ENCODE results near the gene RUSF1.

DNA sequence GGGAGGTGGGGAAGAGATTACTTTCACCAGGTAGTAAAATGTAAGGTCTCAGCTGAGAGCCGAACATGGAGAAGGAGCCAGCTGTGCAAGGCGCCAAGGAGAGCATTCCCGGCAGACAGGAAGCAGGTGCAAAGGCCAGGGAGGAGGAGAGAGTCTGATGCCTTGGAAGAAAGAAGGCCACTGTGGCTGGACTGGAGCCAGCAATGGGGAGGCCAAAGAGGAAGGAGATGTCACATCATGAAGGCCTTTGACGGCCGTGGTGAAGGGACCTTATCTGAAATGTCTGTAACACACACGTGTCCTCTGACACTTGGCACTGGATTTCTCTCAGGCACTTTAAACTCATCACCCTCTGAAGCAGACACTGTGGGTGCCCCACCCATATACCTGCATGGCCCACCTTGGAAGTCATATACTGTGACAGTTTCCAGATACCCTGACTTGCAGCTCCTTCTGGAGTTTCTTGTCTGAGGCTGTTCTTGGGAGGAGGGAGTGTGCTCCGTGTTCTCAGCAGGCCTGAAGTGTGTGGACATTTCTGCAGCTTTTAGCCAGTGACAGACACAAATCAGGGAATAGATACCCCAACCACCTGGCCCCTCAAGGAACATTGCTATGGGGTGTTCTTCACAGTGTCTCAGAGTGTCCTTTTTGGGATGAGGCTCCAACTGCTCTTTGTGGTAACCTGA lies 27.2 kb downstream of the RUSF1 start:
- TF ChIP-seq, protein P1, sequence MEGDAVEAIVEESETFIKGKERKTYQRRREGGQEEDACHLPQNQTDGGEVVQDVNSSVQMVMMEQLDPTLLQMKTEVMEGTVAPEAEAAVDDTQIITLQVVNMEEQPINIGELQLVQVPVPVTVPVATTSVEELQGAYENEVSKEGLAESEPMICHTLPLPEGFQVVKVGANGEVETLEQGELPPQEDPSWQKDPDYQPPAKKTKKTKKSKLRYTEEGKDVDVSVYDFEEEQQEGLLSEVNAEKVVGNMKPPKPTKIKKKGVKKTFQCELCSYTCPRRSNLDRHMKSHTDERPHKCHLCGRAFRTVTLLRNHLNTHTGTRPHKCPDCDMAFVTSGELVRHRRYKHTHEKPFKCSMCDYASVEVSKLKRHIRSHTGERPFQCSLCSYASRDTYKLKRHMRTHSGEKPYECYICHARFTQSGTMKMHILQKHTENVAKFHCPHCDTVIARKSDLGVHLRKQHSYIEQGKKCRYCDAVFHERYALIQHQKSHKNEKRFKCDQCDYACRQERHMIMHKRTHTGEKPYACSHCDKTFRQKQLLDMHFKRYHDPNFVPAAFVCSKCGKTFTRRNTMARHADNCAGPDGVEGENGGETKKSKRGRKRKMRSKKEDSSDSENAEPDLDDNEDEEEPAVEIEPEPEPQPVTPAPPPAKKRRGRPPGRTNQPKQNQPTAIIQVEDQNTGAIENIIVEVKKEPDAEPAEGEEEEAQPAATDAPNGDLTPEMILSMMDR (IDR thresholded peaks at IDR 0.05; ENCODE audit: borderline replicate concordance, extremely low read depth, low read length, poor library complexity, severe bottlenecking): no peak
- no peak for TF ChIP-seq EZH2 (IDR thresholded peaks at IDR 0.05; ENCODE audit: borderline replicate concordance, low read depth, low read length, severe bottlenecking)

All from DND-41 (cell line).